ENCODE data around the gene KIF23. TPM values are rescaled to one million over a fixed set of nuclear protein-coding genes. Genes with fewer than 3 reads are reported as not detected.

KIF23 gene
- total and polyA plus RNA-seq, 5 experiments from 2014 or later: not detected

DNA sequence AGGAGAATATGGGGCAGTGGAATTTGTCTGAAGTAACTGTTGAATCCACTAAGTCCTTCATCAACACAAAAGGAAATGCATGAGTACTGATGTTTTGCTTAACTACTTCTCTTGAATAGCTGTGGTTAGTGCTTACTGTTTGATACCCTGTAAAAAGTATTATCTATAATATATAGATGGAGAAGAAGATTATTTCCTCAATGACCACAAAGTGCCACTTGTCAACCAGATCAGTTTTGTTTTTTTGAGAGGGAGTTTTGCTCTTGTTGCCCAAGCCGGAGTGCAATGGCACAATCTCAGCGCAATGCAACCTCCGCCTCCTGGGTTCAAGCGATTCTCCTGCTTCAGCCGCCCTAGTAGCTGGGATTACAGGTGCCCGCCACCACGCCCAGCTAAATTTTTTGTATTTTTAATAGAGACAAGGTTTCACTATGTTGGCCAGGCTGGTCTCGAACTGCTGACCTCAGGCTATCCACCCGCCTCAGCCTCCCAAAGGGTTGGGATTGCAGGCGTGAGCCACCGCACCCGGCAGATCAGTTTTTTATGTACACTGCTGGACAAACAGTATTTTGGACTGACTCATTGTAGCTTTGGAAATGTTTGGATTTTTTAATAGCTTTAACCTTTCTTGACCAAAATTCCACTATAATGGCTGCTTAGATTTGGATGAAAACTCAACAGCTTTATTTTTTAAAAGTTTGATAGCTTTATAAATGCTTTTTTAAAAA is 37.0 kb downstream of the KIF23 start:
- Mint-ChIP-seq H3K27ac (peak overlapping the region in 3 of 10 donors; percentile 95 to 100 (median 99)), H3K9me3 (no peaks in the 10 kb centered on the region), H3K4me3 (peak overlapping the region in 6 of 10 donors; percentile 20 to 100 (median 98)), H3K4me1 (peaks cover 23 to 42% (median 37%) of the 10 kb centered on the region in 4 donors), H3K36me3 (peaks cover 8 to 29% (median 10%) of the 10 kb centered on the region in 3 donors), H3K27me3 (no peaks in the 10 kb centered on the region)
- DNase-seq (no peak), ATAC-seq (no peak)
- POLR2A ChIA-PET: interaction anchor here (0.7 to 6.8 kb wide), 9 partner anchors 14 to 649 kb away, joined by 3 to 244 read pairs (median 8); partner anchors contain the start of genes GLCE, KIF23 and TLE3

DNA sequence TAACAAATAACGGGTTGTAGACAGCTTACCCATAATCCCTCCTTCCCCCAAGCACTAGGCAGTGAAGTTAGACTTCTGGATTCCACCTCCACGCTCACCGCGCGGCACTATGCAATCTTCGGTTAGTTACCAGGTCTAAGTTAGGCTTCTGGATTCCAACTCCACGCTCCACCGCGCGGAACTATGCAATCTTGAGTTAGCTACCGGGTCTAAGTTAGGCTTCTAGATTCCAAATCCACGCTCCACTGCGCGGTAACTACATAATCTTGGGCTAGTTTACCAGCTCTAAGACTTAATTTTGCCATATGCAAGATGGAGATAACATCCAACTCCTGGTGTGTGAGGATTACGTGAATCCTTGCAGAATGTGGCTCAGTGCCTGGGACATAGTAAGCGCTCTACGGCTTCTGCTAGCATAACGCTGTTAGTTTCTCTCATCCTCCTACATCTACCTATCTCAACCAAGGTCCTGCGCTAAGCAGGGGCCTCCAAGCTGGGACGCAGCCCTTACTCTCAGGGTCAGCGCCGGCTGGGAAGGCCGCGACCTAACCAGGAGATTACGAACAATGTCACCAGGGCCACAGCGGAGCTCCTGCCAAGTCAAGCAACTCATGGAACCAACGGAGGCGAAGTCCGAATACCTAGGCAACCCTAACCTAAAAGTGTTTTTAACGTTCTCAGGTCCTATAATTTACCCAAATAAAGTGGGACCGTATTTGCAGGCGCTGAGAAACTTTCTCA is 38.0 kb downstream of the KIF23 start:
- Mint-ChIP-seq H3K9me3 (no peaks in the 10 kb centered on the region), H3K27ac (peak overlapping the region; percentile 95 to 100 (median 99)), H3K27me3 (no peaks in the 10 kb centered on the region), H3K36me3 (peaks cover 8 to 39% (median 13%) of the 10 kb centered on the region in 3 donors), H3K4me3 (peak overlapping the region; percentile 93 to 100 (median 98)), H3K4me1 (peaks cover 25 to 46% (median 41%) of the 10 kb centered on the region in 4 donors)
- POLR2A ChIA-PET: interaction anchor here (0.6 to 6.8 kb wide), 16 partner anchors 9 to 1076 kb away, joined by 3 to 244 read pairs (median 4); partner anchors contain the start of genes GLCE, KIF23 and TLE3
- ATAC-seq: peak; percentile 28 to 39
- peak in 2 of 10 donors; percentile 9 to 23 for DNase-seq

DNA sequence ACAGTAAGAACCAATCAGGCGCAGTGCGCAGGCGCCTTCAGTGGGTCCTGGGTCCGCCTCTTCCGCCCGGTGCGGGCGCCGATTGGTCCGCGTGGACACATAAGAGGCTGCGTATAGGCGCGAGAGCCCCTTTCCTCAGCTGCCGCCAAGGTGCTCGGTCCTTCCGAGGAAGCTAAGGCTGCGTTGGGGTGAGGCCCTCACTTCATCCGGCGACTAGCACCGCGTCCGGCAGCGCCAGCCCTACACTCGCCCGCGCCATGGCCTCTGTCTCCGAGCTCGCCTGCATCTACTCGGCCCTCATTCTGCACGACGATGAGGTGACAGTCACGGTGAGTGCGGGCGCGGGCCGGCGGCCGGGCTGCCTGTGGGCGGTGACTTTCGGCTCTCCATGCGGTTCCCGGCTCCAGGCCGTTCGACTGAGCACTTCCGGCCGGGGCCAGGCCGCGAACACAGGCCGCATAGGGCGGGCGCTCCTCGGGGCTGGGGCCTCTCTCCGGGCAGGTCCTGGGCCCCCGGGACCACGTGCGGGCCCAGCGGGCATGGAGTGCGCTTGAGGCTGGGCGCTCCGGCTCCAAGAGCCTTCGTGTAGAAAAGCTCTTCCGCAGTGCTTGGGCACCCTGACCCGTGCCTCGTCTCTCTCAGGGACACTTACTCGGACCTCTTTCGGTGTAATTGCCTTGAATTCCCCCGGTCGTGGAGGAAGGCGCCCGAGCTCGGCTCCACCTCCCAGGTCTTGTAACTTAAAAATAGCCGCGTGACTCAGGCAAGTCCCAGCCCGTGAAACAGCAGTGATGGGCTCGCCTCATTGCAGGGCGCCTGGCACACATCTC is 38.8 kb downstream of the KIF23 start, which contains the start of gene RPLP1:
Gene RPLP1, plus strand, starts transcription at position 127 of the 830 bp plus-strand sequence. Its CDS starts 131 bp downstream, at position 258.
- Mint-ChIP-seq H3K27me3 (no peaks in the 10 kb centered on the region), H3K4me1 (peaks cover 28 to 51% (median 47%) of the 10 kb centered on the region in 4 donors), H3K4me3 (peak within 1 kb of the TSS; percentile 93 to 100 (median 98)), H3K36me3 (peaks cover 8 to 44% (median 13%) of the 10 kb centered on the region in 3 donors), H3K27ac (peak within 1 kb of the TSS; percentile 95 to 100 (median 99)), H3K9me3 (no peaks in the 10 kb centered on the region)
- POLR2A ChIA-PET: interaction anchor here (0.6 to 6.8 kb wide), 19 partner anchors 10 to 1082 kb away, joined by 3 to 244 read pairs (median 5); partner anchors contain the start of genes GLCE, KIF23 and TLE3
- peak; percentile 80 to 86 for ATAC-seq
- DNase-seq: peak; percentile 92 to 98 (median 96)

DNA sequence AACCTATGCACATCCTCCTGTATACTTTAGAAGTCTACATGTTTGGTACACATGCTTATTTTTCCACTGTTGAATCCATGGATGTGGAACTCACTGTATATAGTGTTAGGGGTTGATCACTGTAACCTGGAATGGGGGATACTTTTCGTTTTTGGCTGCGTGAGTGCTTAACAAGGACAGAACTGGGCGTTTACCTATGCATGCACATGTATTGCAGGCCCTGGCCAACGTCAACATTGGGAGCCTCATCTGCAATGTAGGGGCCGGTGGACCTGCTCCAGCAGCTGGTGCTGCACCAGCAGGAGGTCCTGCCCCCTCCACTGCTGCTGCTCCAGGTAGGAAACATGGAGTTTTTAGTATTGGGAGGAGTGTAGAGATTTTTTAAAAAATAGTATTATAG is 40.8 kb downstream of the KIF23 start:
- POLR2A ChIA-PET: interaction anchor here (6.8 kb wide), 1 partner anchor 10 kb away, joined by 244 read pairs; no protein-coding TSS in a partner anchor
- no peaks in the 10 kb centered on the region for H3K9me3 Mint-ChIP-seq
- ATAC-seq (no peak), DNase-seq (no peak)
- peak overlapping the region; percentile 11 to 100 (median 78) for H3K27ac Mint-ChIP-seq
- H3K4me1 Mint-ChIP-seq: peaks cover 28 to 56% (median 50%) of the 10 kb centered on the region in 4 donors
- peak overlapping the region; percentile 5 to 99 (median 98) for H3K4me3 Mint-ChIP-seq
- H3K27me3 Mint-ChIP-seq: no peaks in the 10 kb centered on the region
- peaks cover 8 to 47% (median 13%) of the 10 kb centered on the region in 3 donors for H3K36me3 Mint-ChIP-seq

DNA sequence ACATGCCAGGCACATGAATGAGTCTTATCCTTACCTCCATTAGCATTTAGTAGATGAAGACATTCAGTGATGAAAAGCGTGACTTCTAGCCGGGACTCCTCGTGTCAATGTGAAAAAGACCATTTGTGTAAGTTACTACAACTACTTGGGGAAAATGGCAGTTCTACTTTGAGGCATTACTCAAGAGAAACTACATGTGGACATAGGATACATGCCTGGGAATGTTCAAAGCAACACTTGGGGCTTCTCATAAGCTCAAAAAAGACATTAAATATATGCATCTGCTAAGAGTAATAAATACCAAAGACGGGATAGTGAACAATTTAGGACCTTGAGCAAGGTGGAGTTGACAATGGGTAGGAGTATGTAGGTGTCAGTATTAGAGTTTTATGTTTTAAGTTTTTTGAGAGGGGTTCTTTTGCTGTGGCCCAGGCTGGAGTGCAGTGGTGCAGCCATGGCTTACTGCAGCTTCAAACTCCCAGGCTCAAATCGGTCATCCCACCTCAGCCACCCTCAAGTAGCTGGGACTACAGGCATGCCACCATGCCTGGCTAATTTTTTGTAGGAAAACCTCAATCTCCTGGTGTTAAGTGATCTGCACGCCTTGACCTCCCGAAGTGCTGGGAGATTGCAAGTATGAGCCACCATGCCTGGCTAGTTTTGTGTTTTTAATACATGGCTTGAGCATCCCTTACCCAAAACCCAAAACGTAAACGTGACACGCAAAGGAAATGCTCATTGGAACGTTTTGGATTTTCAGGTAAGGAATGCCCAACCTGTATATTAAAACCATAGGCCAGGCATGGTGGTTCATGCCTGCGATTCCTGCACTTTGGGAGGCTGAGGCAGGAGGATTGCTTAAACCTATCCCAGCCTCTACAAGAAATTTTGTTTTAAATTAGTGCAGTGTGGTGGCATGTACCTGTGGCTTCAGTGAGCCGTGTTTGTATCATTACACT is 42.3 kb downstream of the KIF23 start:
- POLR2A ChIA-PET: interaction anchor here (1.1 to 6.8 kb wide), 2 partner anchors 9 to 302 kb away, joined by 3 to 244 read pairs; no protein-coding TSS in a partner anchor
- ATAC-seq: no peak
- no peaks in the 10 kb centered on the region for H3K27me3 Mint-ChIP-seq
- peak overlapping the region in 7 of 10 donors; percentile 9 to 95 (median 48) for H3K27ac Mint-ChIP-seq
- DNase-seq: no peak
- peak overlapping the region in 1 of 10 donors; percentile 59 for H3K4me3 Mint-ChIP-seq
- H3K9me3 Mint-ChIP-seq: no peaks in the 10 kb centered on the region
- H3K36me3 Mint-ChIP-seq: peaks cover 8 to 47% (median 13%) of the 10 kb centered on the region in 3 donors
- peaks cover 28 to 67% (median 55%) of the 10 kb centered on the region in 4 donors for H3K4me1 Mint-ChIP-seq

DNA sequence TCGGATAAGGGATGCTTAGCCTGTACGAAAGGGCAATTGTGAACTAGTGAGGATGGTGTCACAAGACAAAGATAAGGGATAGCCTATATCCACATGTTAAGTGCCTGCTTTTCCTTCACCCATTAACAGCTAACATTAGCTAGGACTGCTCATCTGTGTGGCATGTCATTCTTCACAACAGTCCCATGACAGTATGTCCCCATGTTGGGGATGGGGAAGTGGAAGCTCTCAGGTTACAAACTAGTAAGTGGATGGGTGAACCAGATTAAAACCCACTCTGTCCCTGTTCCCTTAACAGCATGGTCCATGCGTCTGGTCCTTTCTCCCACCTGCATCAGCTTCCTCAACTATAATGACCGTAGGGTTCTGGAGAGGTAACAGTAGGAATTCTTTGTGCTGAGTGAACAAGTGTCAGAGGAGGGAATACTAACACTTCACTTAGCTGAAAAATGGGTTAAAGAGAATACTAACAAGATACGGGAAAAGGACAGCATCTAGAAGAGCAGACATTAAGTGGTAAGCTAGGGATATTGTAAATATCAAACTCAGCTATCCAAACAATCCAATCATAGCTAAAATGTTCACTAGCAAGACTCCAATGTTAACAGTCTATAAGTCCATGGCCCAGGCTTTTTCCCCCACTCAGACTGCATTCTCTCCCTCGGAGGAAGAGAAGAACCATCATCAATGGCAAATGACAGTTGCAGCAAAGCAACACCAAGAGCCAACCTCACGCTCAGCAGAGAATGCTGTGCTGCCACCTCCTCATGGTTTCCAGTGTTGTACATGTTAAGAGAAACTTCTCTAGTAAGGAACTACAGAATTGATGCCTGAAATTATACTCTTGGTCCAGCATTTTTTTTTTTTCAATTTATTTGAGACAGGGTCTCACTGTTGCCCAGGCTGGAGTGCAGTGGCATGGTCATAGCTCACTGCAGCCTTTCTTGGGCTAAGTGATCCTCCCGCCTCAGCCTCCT is 43.4 kb downstream of the KIF23 start:
- ATAC-seq: no peak
- no peak for DNase-seq
- Mint-ChIP-seq H3K36me3 (peaks cover 8 to 47% (median 13%) of the 10 kb centered on the region in 3 donors), H3K9me3 (no peaks in the 10 kb centered on the region), H3K4me3 (peak overlapping the region in 1 of 10 donors; percentile 59), H3K27me3 (no peaks in the 10 kb centered on the region), H3K27ac (peak overlapping the region in 9 of 10 donors; percentile 0 to 74 (median 47)), H3K4me1 (peaks cover 26 to 66% (median 54%) of the 10 kb centered on the region in 4 donors)
- POLR2A ChIA-PET: interaction anchor here (0.7 to 1.1 kb wide), 4 partner anchors 11 to 1254 kb away, joined by 3 to 4 read pairs (median 4); no protein-coding TSS in a partner anchor

DNA sequence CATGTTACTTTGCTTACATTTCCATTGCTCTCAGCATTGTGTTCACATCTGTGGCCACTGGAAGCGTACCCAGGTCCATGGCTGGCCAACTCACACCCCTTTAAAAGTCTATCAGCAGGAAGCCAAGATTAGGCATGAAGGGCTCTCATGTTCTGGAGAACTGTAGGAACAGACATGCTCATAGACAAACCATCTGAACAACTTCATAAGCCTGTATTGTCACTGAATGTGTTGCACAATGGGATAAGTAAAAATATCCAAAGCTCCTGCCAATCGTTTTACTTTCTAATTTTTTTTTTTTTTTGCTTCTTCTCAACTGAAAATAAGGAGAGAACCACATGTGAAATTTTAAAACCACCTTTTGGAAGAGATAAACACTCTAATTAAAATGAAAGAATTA is 44.9 kb downstream of the KIF23 start:
- peaks cover 21 to 68% (median 55%) of the 10 kb centered on the region in 4 donors for H3K4me1 Mint-ChIP-seq
- H3K9me3 Mint-ChIP-seq: no peaks in the 10 kb centered on the region
- DNase-seq: no peak
- H3K27ac Mint-ChIP-seq: peak overlapping the region in 5 of 10 donors; percentile 3 to 65 (median 55)
- no peak for ATAC-seq
- no peaks in the 10 kb centered on the region for H3K27me3 Mint-ChIP-seq
- peaks cover 0 to 37% (median 10%) of the 10 kb centered on the region in 3 donors for H3K36me3 Mint-ChIP-seq
- POLR2A ChIA-PET: interaction anchor here (0.7 to 1.5 kb wide), 3 partner anchors 9 to 1242 kb away, joined by 3 to 6 read pairs (median 4); no protein-coding TSS in a partner anchor
- peak overlapping the region in 2 of 10 donors; percentile 4 to 24 for H3K4me3 Mint-ChIP-seq

DNA sequence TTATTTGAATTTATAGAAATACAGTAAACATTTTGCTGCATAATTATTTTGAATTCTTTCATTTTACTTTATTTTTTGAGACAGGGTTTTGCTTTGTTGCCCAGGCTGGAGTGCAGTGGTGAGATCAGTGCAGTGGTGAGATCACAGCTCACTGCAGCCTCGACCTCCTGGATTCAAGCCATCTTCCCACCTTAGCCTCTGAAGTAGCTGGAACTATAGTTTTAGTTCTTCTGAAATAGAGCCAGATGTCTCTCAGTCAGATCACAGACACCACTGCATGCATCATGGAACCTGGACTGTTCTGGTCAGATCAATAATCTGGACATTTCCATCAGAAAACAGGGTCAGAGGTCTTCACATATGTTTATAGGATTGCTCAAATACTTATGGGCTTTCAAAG is 46.3 kb downstream of the KIF23 start:
- Mint-ChIP-seq H3K9me3 (no peaks in the 10 kb centered on the region), H3K4me1 (peaks cover 11 to 53% (median 43%) of the 10 kb centered on the region in 4 donors), H3K27me3 (no peaks in the 10 kb centered on the region), H3K36me3 (peaks cover 0 to 24% (median 5%) of the 10 kb centered on the region in 3 donors), H3K27ac (peak overlapping the region in 2 of 10 donors; percentile 21 to 63), H3K4me3 (peak overlapping the region in 5 of 10 donors; percentile 20 to 61 (median 39))
- no peak for DNase-seq
- ATAC-seq: no peak
- POLR2A ChIA-PET: interaction anchor here (10.8 kb wide), 1 partner anchor 7 kb away, joined by 244 read pairs; the partner anchor contains the start of gene RPLP1

DNA sequence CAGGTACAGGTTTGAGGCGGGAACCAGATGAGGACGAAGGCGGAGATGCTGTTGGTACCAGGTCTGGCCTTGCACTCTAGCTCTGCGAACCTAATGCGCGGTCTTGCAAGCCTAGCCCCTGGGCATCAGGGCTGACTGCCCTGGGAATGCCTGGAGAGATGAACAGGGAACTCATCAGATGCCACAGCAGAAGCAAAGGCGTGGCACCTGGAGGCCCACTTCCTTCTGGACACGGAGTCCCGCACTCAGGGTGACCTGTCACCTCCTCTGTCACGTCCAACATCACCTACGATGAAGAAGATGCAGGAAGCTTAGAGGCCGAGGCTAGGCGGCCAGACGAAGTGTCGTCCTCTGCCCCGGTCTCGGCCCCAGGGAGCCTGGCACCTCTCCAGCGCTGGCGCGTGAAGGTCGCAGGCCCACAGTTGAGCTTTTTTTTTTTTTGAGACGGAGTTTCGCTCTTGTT is 47.9 kb downstream of the KIF23 start:
- no peak for ATAC-seq
- no peaks in the 10 kb centered on the region for H3K27me3 Mint-ChIP-seq
- POLR2A ChIA-PET: interaction anchor here (0.5 to 10.8 kb wide), 7 partner anchors 8 to 1145 kb away, joined by 3 to 244 read pairs (median 4); partner anchors contain the start of genes KIF23, RPLP1 and TLE3
- H3K4me1 Mint-ChIP-seq: peaks cover 8 to 47% (median 36%) of the 10 kb centered on the region in 4 donors
- H3K27ac Mint-ChIP-seq: peak overlapping the region; percentile 89 to 98 (median 96)
- peak overlapping the region; percentile 86 to 95 (median 91) for H3K4me3 Mint-ChIP-seq
- DNase-seq: peak in 1 of 10 donors; percentile 19
- peaks cover 0 to 8% (median 0%) of the 10 kb centered on the region in 3 donors for H3K36me3 Mint-ChIP-seq
- H3K9me3 Mint-ChIP-seq: no peaks in the 10 kb centered on the region

Data from naive thymus-derived CD8-positive, alpha-beta T cell (primary cell).